GM21717 (cell line): ENCODE data around the gene HPS1.

Experiments used
- ATAC-seq: cut with Tn5 transposase; IDR thresholded peaks from one replicate; pipeline ENCODE4 v1.9.1; 2021; ENCODE audit warnings: mild to moderate bottlenecking, moderate library complexity; ENCODE audit not compliant: unreplicated experiment

Gene HPS1

GRCh38 chr10:98415731-98416119 lies 31.0 kb downstream of the HPS1 start:
- no peak for ATAC-seq

- ATAC-seq = no peak
Observed at GRCh38 chr10:98414932-98415730, 31.6 kb downstream of the HPS1 start, which contains the start of gene PYROXD2. PYROXD2 (minus strand) TSS chr10:98415182; CDS start chr10:98415135, 47 bp downstream.

- no peak for ATAC-seq
Observed at GRCh38 chr10:98414578-98414931, 32.2 kb downstream of the HPS1 start.

- ATAC-seq = no peak
Observed at GRCh38 chr10:98411768-98412167, 35.0 kb downstream of the HPS1 start.

GRCh38 chr10:98411166-98411565 lies 35.6 kb downstream of the HPS1 start:
- ATAC-seq = no peak

- ATAC-seq = no peak
Observed at GRCh38 chr10:98410759-98411158, 36.0 kb downstream of the HPS1 start.

- ATAC-seq = no peak
Observed at GRCh38 chr10:98410135-98410743, 36.5 kb downstream of the HPS1 start.

- no peak for ATAC-seq
Observed at GRCh38 chr10:98408799-98409198, 37.9 kb downstream of the HPS1 start.

- no peak for ATAC-seq
Observed at GRCh38 chr10:98407744-98408241, 38.9 kb downstream of the HPS1 start.

- no peak for ATAC-seq
Observed at GRCh38 chr10:98407017-98407743, 39.6 kb downstream of the HPS1 start.

- ATAC-seq = no peak
Observed at GRCh38 chr10:98405422-98405821, 41.3 kb downstream of the HPS1 start.

GRCh38 chr10:98404571-98405359 lies 42.0 kb downstream of the HPS1 start:
- peak; percentile 63 for ATAC-seq

GRCh38 chr10:98403812-98404504 lies 42.8 kb downstream of the HPS1 start:
- no peak for ATAC-seq

GRCh38 chr10:98402931-98403718 lies 43.6 kb downstream of the HPS1 start:
- no peak for ATAC-seq

GRCh38 chr10:98402478-98402877 lies 44.3 kb downstream of the HPS1 start:
- no peak for ATAC-seq

- no peak for ATAC-seq
Observed at GRCh38 chr10:98400482-98400881, 46.3 kb downstream of the HPS1 start.

- no peak for ATAC-seq
Observed at GRCh38 chr10:98399784-98400183, 47.0 kb downstream of the HPS1 start.

- no peak for ATAC-seq
Observed at GRCh38 chr10:98397089-98397600, 49.6 kb downstream of the HPS1 start.
